HG02973 (cell line): Measurements from ENCODE around the gene FOXB1.

Experiments used
- ATAC-seq: cut with Tn5 transposase; IDR thresholded peaks from one replicate; pipeline ENCODE4 v1.9.1; 2021; ENCODE audit warnings: moderate library complexity; ENCODE audit not compliant: unreplicated experiment

Gene FOXB1

GRCh38 chr15:59998950-59999611 is 5.0 kb upstream of the FOXB1 start:
- no peak for ATAC-seq

- ATAC-seq: no peak
These were observed 4.4 kb upstream of the FOXB1 start for GRCh38 chr15:59999612-60000112.

GRCh38 chr15:60000113-60000823 is 3.8 kb upstream of the FOXB1 start:
- no peak for ATAC-seq

- no peak for ATAC-seq
These were observed 3.1 kb upstream of the FOXB1 start for GRCh38 chr15:60000824-60001609.

DNA sequence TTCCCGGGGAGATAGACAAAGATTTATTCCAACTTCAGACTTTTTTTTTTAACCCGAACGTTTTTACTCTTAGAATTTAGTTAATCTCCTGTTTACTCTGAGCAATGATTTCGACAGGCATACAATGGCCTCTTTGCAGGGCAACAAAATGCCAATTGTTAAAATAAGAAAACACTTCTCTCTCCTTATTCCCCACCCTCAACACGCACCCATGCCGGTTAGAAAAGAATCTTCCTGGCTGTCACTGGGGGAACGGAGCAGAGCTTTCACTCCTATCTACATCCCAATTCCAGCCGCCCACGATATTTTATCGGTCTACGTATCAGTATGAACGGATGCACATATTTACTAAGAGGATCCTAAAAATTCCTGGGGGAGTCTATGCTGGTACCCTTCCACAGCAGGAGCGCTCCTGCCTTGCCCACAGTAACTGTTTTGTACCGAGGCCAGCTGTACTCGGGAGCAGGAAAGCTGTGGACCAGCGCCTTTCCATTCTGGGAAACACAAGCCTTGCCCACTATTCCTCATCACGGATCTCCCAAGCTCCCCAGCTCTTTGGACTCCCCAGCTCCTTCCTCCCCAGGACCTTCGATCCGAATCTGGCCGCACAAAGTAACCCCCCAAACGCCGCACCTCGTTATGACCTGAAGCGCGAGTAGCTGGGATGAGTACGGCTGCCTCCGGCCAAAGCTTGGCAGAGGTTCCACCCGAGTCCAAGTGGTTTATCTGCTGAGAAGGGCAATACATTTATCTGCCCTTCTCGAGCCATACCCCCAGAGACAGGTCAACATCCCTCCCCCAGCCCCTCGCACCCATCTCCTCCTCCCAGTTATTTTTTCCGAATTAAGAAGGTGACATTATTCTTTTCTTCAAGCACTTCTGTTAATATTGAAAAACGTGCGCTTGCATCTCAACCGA is 2.2 kb upstream of the FOXB1 start:
- no peak for ATAC-seq

- no peak for ATAC-seq
These were observed 1.4 kb upstream of the FOXB1 start for GRCh38 chr15:60002528-60003218.

DNA sequence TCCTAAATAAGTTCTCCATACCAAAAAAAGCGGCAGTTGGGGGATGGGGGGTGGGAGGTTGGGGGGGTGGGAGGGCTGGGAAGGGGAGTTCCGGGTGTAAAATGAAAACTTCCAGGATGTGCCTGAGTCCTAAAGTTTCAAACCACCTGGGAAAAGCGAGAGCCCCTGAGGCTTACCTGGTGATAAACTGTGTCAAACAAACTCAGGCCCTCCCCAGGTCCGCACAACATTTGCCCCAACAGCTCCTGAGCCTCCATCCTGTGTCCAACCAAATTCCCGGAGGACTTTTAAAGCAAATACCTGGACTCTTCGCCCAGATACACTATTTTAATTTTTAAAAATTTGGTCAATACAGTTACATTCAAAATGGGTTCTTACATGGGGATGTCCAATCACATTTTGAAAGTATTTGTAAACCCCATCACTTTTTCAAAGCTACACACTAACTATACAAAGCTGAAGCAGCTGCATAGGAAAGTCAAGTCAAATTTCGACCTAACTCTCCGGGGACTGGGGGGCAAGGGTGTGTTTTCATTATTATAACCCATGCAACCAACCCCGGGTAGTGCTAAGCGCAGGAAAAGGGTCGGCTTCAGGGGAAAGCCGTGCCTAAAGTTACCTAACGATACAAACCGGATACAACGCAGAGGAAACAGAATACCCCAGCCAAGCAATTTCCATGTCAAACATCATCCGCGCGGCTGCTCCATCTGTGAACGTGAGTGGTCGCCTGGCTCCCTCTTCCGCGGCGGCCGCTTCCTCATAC is 685 bp upstream of the FOXB1 start:
- ATAC-seq: no peak

- no peak for ATAC-seq
These were observed 788 bp downstream of the FOXB1 start for GRCh38 chr15:60004846-60005351.

DNA sequence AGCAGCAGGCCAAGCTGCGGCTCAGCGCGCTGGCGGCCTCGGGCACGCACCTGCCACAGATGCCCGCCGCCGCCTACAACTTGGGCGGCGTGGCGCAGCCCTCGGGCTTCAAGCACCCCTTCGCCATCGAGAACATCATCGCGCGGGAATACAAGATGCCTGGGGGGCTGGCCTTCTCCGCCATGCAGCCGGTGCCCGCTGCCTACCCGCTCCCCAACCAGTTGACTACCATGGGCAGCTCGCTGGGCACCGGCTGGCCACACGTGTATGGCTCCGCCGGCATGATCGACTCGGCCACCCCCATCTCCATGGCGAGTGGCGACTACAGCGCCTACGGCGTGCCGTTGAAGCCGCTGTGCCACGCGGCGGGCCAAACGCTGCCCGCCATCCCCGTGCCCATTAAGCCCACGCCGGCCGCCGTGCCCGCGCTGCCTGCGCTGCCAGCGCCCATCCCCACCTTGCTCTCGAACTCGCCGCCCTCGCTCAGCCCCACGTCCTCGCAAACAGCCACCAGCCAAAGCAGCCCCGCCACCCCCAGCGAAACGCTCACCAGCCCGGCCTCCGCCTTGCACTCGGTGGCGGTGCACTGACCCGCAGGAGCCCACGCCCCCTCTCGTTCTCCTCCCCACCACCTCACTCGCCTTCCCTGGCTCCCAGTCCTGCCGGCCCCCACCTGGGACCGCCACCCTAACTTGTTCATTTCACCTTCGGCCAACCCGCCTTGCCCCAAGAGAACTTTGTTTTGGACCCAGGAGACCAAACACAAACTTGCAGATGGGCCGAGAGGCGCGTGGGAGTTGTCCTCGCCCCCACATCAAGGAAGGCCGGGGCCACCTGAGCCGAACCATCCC is 1.5 kb downstream of the FOXB1 start:
- no peak for ATAC-seq

DNA sequence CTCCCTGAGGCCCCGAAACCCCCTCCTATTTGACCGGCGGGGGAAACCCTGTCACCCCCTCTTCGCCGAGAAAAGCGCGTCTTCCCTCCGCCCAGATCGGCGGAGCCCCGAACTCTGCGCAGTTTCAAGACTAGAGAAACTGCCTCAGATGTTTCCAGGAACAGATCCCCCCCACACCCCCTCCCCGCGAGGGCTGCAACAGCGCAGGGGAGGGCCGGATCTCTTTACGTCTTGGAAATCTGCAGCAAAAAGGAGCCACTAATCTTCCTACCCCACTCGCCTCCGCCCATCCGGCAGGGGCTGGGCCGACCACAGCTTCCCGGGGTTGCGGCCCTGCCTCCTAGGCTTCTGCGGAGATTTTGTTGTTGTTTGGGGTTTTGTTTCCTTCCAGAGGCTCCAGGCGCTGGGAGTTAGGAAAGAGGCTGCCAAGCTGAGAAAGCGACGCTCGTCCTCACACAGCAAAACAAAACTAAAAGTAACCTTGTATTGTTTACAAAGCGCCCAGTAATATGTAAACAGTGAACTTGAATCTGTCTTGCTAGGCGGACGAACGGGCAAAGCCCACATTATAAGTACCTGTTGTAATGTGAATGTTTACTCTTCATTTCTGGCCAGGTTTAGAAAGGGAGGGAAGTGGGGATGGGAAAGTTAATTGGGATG is 2.2 kb downstream of the FOXB1 start:
- ATAC-seq: no peak

DNA sequence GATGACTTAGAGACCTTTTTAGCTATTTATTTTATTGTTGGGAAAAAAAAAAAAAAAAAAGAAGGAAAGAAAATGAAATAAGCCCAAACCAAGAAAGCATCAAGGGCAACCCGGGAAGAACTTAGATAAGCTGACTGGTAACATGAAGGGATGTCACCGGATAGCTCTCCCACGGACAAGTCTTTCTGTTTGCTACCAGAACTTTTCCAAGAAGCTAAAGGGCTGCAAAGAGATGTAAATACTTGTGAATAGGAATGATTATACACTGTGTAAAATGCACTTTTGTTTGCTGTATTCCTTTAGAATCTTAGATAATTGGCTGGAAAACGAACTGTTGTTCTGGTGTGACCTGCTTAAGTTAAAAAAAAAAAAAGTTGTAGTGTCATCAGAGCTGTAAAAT is 2.8 kb downstream of the FOXB1 start:
- ATAC-seq: no peak

DNA sequence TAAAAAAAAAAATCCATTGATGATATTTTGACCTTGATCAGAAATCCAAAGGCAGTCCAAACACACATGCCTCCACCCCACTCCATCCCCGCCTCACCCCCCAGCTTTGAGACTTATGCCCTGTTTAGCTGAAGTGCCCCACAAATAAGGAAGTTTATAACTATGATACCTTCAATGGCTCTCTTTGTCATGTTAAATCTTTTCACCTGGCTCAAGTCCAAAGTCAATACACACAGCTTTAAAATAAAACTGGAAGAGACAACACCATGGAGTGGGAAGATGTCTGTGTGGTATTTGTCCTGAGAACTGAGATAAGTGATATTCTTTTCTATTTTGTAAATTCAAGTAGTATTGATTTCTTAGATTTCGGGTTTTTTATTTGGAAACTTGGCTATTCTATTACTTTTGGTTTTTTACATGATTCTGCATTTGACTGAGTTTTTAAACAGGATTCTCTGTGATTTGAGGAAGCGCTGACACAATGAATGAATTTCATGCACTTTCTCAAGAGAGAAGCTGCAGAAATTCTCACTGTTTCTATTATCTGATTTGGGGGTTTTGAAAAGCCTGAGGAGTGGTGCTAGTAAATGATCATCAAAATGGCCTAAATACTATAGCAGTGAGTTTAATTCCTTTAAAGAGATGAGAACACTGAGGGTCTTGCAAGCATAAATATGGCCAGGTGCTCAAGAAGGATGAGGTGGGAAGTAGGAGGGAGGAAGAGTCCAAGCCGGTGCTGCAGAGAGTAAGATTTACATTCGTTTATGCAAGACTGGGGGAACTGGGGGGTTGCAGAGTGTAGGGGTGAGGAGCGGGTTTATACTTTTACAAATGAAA is 5.2 kb downstream of the FOXB1 start:
- ATAC-seq: no peak

DNA sequence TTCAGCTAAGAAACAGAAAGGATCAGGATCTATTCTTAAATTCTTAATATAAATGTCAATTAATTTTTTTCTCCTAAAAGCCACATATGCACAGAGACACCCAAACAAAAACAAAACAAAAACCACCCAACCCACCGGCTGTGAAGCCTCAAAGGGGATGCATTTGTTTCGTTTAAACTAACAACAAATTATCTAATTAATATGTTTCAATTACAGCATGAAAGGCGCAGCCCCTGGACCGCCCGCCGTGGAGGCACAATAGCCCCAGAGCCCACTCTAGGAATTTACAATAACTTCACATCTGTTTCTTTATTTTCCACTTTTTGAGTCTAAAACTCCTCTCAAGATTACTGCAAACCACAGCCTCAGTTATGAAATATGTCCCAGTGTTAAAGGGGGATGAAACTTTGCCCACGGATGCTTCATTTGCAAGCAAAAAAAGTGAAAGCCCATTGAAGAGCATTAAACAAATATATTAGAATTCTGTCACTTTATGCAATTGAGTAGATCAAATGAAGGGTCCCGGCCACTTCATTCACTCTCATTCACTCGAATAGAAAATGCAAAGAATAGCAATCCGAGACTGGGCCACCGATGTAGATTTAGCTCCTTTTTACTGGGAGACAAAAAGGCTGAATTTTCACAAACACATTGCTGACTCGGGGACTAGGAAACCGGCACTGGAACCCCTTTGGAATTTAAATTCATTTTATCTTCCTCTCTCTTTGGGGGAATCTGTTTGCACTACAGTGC is 6.0 kb downstream of the FOXB1 start:
- ATAC-seq: no peak

GRCh38 chr15:60010858-60011257 is 6.7 kb downstream of the FOXB1 start:
- no peak for ATAC-seq

DNA sequence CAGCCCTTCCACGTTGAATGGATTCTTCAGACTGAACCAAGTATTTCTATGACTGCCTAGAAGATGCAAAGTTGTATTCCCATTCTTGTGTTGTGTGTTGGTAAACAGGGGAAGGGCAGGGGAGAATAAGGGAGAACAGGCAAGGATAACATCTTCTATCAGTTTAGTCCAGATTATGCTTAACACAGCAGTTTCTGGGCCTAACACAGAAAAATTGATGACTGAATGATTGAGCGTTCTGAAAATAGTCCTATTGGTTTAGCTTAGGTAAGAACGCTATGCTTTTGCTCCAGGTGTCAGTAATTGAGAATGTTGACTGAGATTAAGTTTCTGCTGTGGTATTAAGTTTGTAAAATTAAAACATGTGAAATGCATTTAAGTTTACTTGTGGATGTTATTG is 8.6 kb downstream of the FOXB1 start:
- ATAC-seq: no peak
